ENCODE data around the gene KRTAP10-1. TPM values are rescaled to one million over a fixed set of nuclear protein-coding genes. Genes with fewer than 3 reads are reported as not detected.

The KRTAP10-1 gene
- polyA plus RNA-seq, 3 donors, result not detected

GRCh38 chr21:44532712-44533111 lies 7.3 kb downstream of the KRTAP10-1 start:
- 84 to 90% (median 90%) methylated on average over 16 of the region's 16 CpGs for WGBS, 3 donors
- H3K27ac ChIP-seq (ENCODE audit: low read depth, low read length), result no peak overlapping the region

GRCh38 chr21:44531606-44532564 lies 8.1 kb downstream of the KRTAP10-1 start:
- H3K27ac ChIP-seq (ENCODE audit: low read depth, low read length), result no peak overlapping the region
- 73 to 80% (median 75%) methylated on average over 30 of the region's 30 CpGs for WGBS, 3 donors

DNA sequence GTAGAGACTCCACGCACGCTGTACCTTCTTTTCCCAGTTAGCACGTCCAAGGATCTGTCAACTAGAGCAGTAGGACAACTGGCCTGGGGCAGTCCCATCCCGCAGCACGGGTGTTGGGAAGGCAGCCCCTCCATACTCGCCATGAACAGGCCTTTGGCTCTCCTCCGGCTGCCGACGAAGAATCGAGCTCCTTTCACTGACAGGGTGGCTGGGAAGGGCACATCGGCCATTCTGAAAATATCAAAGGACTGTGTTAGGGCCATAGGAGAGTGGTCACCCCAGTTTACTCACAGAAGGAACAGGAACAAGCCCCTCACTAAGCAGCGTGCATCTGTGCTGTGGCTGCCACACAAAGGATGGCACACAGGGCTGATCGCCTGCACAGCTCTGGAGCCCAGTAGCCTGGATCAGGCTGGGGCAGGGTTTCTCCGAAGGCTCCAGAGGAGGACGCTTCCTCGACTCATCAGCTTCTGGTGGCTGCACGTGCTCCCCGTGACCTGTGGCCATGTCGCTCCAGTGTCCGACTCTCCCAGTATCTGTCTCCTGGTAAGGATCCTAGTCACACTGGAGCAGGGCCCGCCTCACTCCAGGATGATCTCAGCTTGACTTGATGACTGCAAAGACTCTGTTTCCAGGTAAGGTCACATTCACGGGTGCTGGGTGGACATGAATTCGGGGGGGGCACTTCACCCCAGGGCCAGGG lies 8.9 kb downstream of the KRTAP10-1 start:
- H3K27ac ChIP-seq (ENCODE audit: low read depth, low read length), result no peak overlapping the region
- WGBS, 3 donors, result 76 to 90% (median 88%) methylated on average over 23 of the region's 23 CpGs

DNA sequence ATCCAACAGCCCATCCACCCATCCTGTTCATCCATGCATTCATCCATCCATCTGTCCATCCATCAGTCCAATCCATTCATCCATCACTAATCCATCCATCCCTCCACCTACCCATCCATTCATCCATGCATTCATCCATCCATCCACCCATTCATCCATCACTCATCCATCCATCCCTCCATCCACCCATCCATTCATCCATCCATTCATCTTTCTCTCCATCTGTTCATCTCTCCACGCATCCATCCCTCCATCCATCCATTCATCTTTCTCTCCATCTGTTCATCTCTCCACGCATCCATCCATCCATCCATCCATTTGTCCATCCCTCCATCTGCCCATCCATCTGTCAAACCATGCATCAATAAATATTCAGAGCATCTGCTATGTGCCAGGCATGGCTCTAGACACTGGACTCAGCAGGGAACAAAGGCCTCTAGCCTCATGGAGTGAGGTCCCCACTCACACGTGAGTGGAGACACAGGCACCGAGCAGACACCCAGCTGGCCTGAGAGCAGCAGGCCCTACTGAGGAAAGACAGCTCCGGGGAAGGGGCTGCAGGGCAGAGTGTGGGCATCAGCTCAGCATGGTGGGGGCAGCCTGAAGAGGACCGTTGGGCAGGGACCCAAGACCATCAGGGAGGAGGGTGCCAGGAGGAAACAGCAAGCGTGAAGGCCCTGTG lies 9.6 kb downstream of the KRTAP10-1 start:
- no peak overlapping the region for H3K27ac ChIP-seq (ENCODE audit: low read depth, low read length)
- 75 to 91% (median 87%) methylated on average over 7 of the region's 7 CpGs for WGBS, 3 donors

GRCh38 chr21:44529503-44530125 lies 10.4 kb downstream of the KRTAP10-1 start:
- WGBS, 3 donors, result 64 to 77% (median 75%) methylated on average over 23 of the region's 23 CpGs
- H3K27ac ChIP-seq (ENCODE audit: low read depth, low read length), result no peak overlapping the region

- H3K27ac ChIP-seq (ENCODE audit: low read depth, low read length), result no peak overlapping the region
- WGBS, 3 donors, result 85 to 90% (median 90%) methylated on average over 17 of the region's 17 CpGs
These were observed 11.0 kb downstream of the KRTAP10-1 start for GRCh38 chr21:44529011-44529421.

DNA sequence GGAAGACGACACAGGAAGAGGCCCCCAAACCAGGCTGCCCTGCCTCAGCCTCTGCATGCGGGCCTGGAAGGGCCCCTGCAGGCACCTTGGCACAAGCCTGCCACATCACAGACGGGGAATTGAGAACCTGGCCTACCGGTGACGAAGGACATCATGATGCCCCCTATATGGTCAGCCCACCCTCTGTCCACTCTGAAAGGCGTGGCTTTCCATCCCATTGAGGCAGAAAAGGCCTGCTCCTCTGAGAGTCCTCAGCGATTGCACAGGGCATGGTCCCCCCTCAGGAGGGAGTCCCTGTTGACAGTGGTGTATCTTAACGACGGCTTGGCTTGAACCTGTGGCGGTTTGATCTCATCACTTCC lies 11.4 kb downstream of the KRTAP10-1 start:
- H3K27ac ChIP-seq (ENCODE audit: low read depth, low read length), result no peak overlapping the region
- 78 to 89% (median 84%) methylated on average over 10 of the region's 10 CpGs for WGBS, 3 donors

- 78 to 87% (median 83%) methylated on average over 18 of the region's 18 CpGs for WGBS, 3 donors
- no peak overlapping the region for H3K27ac ChIP-seq (ENCODE audit: low read depth, low read length)
These were observed 11.9 kb downstream of the KRTAP10-1 start for GRCh38 chr21:44527983-44528633.

DNA sequence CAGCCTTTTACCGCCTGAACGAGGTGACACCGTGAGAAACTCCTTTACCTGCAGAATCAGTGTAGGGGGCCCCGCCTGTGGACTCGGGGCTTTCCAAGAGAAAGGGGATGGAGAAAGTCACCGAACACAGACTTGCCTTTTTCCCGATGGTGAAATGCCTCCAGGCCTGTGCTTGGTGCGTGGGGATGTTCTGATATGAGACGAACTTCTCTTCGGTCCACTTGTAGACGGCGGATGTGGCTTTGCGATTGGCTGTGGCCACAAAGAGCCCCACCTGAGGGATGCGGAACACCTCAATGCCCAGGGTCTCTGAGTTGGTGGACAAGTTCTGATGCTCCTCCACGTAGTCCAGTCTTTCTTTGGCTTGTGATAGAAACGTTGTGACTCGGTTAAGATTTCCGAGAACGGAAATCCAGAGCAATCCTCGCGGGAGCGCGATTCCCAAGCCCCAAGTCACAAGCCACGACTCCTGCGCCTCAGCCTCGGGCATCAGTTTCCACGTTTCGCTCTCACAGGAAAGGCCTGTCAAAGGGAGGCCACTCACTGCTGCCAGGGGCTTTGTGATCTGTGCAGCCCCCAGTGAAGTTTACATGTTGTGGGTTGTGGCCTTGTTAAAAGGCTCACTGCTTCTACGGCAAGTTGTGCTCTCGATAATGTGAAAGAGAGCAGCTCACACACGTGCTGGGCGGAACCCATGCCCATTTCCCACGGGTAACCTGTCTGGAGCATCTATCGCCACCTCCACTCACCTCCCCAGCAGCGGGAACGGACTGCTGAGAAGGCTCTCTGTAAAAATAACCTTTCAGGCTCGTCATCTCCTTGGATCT lies 12.6 kb downstream of the KRTAP10-1 start:
- H3K27ac ChIP-seq (ENCODE audit: low read depth, low read length), result no peak overlapping the region
- WGBS, 3 donors, result 82 to 90% (median 88%) methylated on average over 37 of the region's 37 CpGs

GRCh38 chr21:44526096-44526997 lies 13.6 kb downstream of the KRTAP10-1 start:
- 80 to 86% (median 85%) methylated on average over 12 of the region's 12 CpGs for WGBS, 3 donors

GRCh38 chr21:44525391-44526095 lies 14.5 kb downstream of the KRTAP10-1 start:
- no peak overlapping the region for H3K27ac ChIP-seq (ENCODE audit: low read depth, low read length)
- WGBS, 3 donors, result 82 to 87% (median 85%) methylated on average over 20 of the region's 20 CpGs

More at GRCh38 chr21:44526096-44526997, 13.6 kb downstream of the KRTAP10-1 start:
- no peak overlapping the region for H3K27ac ChIP-seq (ENCODE audit: low read depth, low read length)

DNA sequence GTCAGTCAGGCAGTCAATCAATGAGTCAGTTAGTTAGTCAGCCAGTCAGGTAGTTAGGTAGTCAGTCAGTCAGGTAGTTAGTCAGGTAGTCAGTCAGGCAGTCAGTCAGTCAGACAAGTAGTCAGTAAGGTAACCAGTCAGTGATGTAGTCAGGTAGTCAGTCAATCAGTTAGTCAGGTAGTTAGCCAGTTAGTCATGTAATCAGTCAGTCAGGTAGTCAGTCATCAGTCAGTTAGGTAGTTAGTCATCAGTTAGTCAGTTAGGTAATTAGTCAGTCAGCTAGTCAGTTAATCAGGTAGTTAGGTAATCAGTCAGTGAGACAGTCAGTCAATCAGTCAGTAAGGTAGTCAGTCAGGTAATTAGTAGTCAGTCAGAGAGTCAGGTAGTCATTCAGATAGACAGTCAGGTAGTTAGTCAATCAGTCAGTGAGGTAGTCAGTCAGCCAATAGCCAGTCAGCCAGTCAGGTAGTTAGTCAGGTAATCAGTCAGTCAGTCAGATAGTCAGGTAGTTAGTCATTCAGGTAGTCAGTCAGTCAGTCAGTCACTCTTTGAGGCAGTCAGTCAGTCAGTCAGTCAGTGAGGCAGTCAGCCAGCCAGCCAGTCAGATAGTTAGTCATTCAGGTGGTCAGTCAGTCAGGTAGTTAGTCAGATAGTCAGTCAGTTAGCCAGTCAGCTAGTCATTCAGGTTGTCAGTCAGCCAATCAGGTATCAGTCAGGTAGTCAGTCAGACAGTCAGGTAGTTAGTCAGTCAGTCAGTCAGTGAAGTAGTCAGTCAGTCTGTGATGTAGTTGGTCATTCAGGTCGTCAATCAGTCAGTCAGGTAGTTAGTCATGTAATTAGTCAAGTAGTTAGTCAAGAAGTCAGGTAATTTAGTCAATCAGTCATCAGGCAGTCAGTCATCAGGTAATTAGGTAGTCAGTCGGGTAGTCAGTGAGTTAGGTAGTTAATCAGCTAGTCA lies 15.3 kb downstream of the KRTAP10-1 start:
- no peak overlapping the region for H3K27ac ChIP-seq (ENCODE audit: low read depth, low read length)
- 54 to 82% (median 77%) methylated on average over 2 of the region's 2 CpGs for WGBS, 3 donors

GRCh38 chr21:44523567-44524413 lies 16.2 kb downstream of the KRTAP10-1 start:
- H3K27ac ChIP-seq (ENCODE audit: low read depth, low read length), result no peak overlapping the region
- whole genome bisulfite sequencing, 3 donors, result 35 to 86% (median 85%) methylated on average over 1 of the region's 1 CpG

DNA sequence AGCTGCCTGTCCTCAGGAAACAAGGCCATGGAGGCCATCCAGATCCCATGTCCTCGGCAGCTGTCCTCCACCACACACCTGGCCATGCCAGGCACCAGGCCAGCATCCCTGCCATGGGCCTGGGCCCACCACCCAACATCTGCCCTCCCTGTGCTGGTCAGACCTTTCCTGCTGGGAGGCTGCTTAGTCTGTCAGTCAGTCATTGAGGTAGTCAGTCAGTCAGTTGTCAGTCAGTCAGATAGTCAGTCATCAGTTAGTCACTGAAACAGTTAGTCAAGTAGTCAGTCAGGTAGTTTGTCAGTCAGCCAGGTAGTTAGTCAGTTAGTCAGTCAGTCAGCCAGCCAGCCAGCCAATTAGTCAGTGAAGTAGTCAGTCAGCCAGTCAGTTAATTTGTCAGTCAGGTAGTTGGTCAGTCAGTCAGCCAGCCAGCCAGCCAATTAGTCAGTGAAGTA lies 17.2 kb downstream of the KRTAP10-1 start:
- 50 to 83% (median 73%) methylated on average over 1 of the region's 1 CpG for whole genome bisulfite sequencing, 3 donors
- H3K27ac ChIP-seq (ENCODE audit: low read depth, low read length), result no peak overlapping the region
